Measurements from ENCODE around the gene DDO.
"Not testable (repeated sequence)": the region's sequence is repeated elsewhere in the genome, so short reads cannot be mapped to it uniquely, and the experiment has no call there.

Gene DDO

GRCh38 chr6:110355022-110355421 is 60.4 kb downstream of the DDO start:
- peaks cover 41% of the 10 kb centered on the region for H3K27me3 Mint-ChIP-seq
- no peak overlapping the region for H3K4me3 Mint-ChIP-seq
- H3K36me3 Mint-ChIP-seq (ENCODE audit: low read depth) = no peaks in the 10 kb centered on the region
- H3K4me1 Mint-ChIP-seq (ENCODE audit: low read depth) = peaks cover 5% of the 10 kb centered on the region
- intact Hi-C loops (cut with micrococcal nuclease) = no loop called here
- H3K27ac Mint-ChIP-seq = no peak overlapping the region
- H3K9me3 Mint-ChIP-seq = no peaks in the 10 kb centered on the region

DNA sequence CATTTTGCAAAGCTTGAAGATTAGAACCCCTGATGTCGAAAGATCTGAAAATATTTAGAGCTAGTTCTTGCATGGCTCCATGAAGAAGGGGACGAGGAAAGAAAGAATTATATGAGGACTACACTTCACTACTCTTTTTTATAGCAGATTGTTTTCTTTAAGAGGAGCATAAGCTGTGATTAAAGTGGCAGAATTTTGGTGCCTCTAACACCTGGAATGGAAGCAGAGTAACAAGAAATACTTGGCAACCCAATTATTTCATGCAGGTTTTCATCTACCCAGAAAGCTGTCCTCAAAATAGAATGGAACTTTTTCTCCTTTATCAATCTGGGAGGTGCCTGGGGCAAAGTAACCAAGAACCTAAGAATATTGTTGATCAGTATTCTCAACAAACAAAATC is 61.2 kb downstream of the DDO start:
- H3K27ac Mint-ChIP-seq = no peak overlapping the region
- no peaks in the 10 kb centered on the region for H3K36me3 Mint-ChIP-seq (ENCODE audit: low read depth)
- H3K27me3 Mint-ChIP-seq = peaks cover 34% of the 10 kb centered on the region
- no peak overlapping the region for H3K4me3 Mint-ChIP-seq
- intact Hi-C loops (cut with micrococcal nuclease) = no loop called here
- no peaks in the 10 kb centered on the region for H3K9me3 Mint-ChIP-seq
- H3K4me1 Mint-ChIP-seq (ENCODE audit: low read depth) = peaks cover 5% of the 10 kb centered on the region

GRCh38 chr6:110353457-110354001 is 61.8 kb downstream of the DDO start:
- intact Hi-C loops (cut with micrococcal nuclease) = no loop called here
- Mint-ChIP-seq H3K27me3 (peaks cover 28% of the 10 kb centered on the region), H3K4me3 (no peak overlapping the region), H3K27ac (no peak overlapping the region), H3K9me3 (no peaks in the 10 kb centered on the region), H3K36me3 (ENCODE audit: low read depth) (no peaks in the 10 kb centered on the region), H3K4me1 (ENCODE audit: low read depth) (peaks cover 5% of the 10 kb centered on the region)

DNA sequence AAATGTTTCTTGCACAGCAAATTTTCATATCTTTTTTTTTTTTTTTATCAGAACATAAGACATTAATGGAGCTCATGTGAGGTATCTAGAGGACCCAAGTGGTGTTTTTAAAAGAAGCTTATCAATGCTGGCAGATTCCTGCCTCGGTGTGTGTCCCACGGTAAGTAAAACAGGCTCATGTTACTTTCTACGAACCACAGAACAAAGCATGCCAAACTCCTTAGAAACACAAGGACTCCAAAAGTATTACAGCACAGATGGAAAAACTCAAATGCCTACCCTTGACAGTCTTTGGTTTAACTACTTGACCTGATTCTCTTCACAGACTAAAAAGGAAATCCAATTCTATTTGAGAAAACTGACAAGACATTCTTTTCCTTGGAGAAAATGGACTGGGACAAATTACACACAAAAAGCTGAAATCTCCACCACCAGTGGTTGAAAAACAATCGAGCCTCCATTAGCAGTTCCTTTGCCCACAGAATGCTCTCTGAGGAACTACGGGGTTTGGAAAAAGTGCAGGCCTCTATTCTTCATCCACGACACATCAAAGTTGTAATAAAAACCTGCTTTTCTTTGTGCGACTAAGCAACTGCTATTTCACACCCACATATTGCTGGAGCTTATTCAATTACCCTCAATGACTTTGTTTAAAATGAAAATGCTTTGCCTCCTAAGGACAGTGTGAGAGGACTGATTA is 62.7 kb downstream of the DDO start:
- Mint-ChIP-seq H3K27me3 (peaks cover 25% of the 10 kb centered on the region), H3K9me3 (no peaks in the 10 kb centered on the region), H3K4me3 (no peak overlapping the region)

GRCh38 chr6:110351986-110352385 is 63.4 kb downstream of the DDO start:
- Mint-ChIP-seq H3K27me3 (peaks cover 18% of the 10 kb centered on the region), H3K4me3 (no peak overlapping the region), H3K36me3 (ENCODE audit: low read depth) (no peaks in the 10 kb centered on the region), H3K9me3 (no peaks in the 10 kb centered on the region), H3K4me1 (ENCODE audit: low read depth) (no peaks in the 10 kb centered on the region), H3K27ac (no peak overlapping the region)
- intact Hi-C loops (cut with micrococcal nuclease) = no loop called here

More for the DNA sequence above, 62.7 kb downstream of the DDO start:
- no peaks in the 10 kb centered on the region for H3K36me3 Mint-ChIP-seq (ENCODE audit: low read depth)
- peaks cover 4% of the 10 kb centered on the region for H3K4me1 Mint-ChIP-seq (ENCODE audit: low read depth)
- no peak overlapping the region for H3K27ac Mint-ChIP-seq
- intact Hi-C loops (cut with micrococcal nuclease) = no loop called here

GRCh38 chr6:110351546-110351945 is 63.8 kb downstream of the DDO start:
- Mint-ChIP-seq H3K4me1 (ENCODE audit: low read depth) (no peaks in the 10 kb centered on the region), H3K4me3 (no peak overlapping the region), H3K9me3 (no peaks in the 10 kb centered on the region), H3K27me3 (peaks cover 14% of the 10 kb centered on the region), H3K36me3 (ENCODE audit: low read depth) (no peaks in the 10 kb centered on the region), H3K27ac (no peak overlapping the region)
- intact Hi-C loops (cut with micrococcal nuclease) = no loop called here

GRCh38 chr6:110350593-110350992 is 64.8 kb downstream of the DDO start:
- H3K27ac Mint-ChIP-seq; H3K9me3 Mint-ChIP-seq; H3K27me3 Mint-ChIP-seq; H3K36me3 Mint-ChIP-seq (ENCODE audit: low read depth); H3K4me1 Mint-ChIP-seq (ENCODE audit: low read depth); intact Hi-C loops (cut with micrococcal nuclease); H3K4me3 Mint-ChIP-seq: not testable (repeated sequence)

DNA sequence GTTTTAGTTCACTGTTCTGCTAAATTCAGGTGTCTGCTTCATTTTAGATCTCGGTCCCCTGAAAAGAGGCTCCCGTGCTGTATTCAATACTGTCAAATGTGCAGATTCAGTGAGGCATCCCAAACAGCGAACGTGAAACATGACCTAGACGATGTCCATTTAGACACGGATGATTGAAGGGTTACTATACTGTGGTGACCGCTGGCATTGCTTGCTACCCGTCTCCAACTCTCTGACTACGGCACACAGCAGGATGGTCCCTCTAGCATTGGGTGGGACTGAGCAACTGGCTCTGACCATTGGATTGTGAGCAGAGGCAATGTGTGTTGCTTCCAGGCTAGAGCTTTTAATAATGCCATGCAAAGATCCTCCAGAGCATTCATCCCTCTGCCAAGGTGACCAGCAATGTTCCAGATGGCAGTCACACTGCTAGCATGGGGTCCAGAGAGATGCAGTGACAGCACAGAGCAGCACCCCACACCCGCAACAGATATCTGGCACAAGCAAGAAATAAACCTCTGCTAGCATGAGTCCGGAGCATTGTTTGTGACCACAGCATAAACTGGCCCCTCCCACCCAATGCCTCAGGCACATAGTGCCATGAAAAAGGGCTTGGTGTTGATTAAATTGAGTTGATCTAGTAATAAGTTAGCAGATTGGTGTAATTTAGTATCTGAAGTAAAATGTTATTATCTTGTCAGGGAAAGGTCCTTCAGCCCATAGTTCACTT is 66.2 kb downstream of the DDO start:
- H3K27ac Mint-ChIP-seq = no peak overlapping the region
- no peaks in the 10 kb centered on the region for H3K4me1 Mint-ChIP-seq (ENCODE audit: low read depth)
- H3K27me3 Mint-ChIP-seq = peaks cover 2% of the 10 kb centered on the region
- H3K9me3 Mint-ChIP-seq = no peaks in the 10 kb centered on the region
- H3K4me3 Mint-ChIP-seq = no peak overlapping the region
- intact Hi-C loops (cut with micrococcal nuclease) = no loop called here
- H3K36me3 Mint-ChIP-seq (ENCODE audit: low read depth) = no peaks in the 10 kb centered on the region

DNA sequence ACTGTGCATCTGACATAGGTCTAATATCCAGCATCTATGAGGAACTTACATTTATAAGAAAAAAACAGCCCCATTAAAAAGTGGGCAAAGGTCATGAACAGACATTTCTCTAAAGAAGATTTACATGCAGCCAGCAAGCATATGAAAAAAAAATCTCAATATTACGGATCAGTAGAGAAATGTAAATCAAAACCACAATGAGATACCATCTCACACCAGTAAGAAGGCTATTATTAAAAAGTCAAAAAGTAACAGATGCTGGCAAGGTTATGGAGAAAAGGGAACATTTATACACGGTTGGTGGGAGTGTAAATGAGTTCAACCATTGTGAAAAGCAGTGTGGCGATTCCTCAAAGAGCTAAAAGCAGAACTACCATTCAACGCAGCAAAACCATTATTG is 70.3 kb downstream of the DDO start:
- intact Hi-C loops (cut with micrococcal nuclease) = no loop called here

DNA sequence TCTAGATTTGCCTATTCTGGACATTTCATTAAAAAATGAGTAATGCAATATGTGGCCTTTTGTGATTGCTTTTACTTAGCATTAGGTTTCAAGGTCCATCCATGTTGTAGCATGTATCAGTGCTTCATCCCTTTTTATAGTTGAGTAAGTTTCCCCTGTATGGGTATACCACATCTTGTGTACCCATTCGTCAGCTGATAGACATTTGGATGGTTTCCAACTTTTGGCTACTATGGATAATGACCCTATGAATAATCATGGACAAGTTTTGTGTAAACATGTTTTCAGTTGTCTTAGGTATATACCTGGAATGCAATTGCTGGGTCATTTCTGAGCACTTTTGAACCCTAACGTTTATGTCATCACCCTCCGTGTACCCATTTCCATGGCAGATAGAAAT is 72.6 kb downstream of the DDO start:
- no peaks in the 10 kb centered on the region for H3K9me3 Mint-ChIP-seq
- H3K4me3 Mint-ChIP-seq = no peak overlapping the region
- H3K4me1 Mint-ChIP-seq (ENCODE audit: low read depth) = peaks cover under 1% of the 10 kb centered on the region
- intact Hi-C loops (cut with micrococcal nuclease) = no loop called here
- no peaks in the 10 kb centered on the region for H3K36me3 Mint-ChIP-seq (ENCODE audit: low read depth)
- H3K27me3 Mint-ChIP-seq = peaks cover 1% of the 10 kb centered on the region
- no peak overlapping the region for H3K27ac Mint-ChIP-seq

More for the DNA sequence above, 70.3 kb downstream of the DDO start:
- H3K36me3 Mint-ChIP-seq (ENCODE audit: low read depth) = no peaks in the 10 kb centered on the region
- H3K27me3 Mint-ChIP-seq = peaks cover 1% of the 10 kb centered on the region
- no peaks in the 10 kb centered on the region for H3K4me1 Mint-ChIP-seq (ENCODE audit: low read depth)
- H3K4me3 Mint-ChIP-seq = no peak overlapping the region
- H3K9me3 Mint-ChIP-seq = no peaks in the 10 kb centered on the region
- no peak overlapping the region for H3K27ac Mint-ChIP-seq
